ENCODE results near the gene PTS. TPM values are rescaled to one million over a fixed set of nuclear protein-coding genes. Genes with fewer than 3 reads are reported as not detected.
"Not testable (repeated sequence)": the region's sequence is repeated elsewhere in the genome, so short reads cannot be mapped to it uniquely, and the experiment has no call there.

The PTS gene
- total RNA-seq, 1 experiment from 2014 or later = 48.6 TPM

GRCh38 chr11:112196519-112197087, 29.6 kb upstream of the PTS start:
- Histone ChIP-seq H2BK5ac (ENCODE audit: insufficient read length, low read length) (no peak overlapping the region), H2BK15ac (ENCODE audit: low read depth, low read length) (no peak overlapping the region), H4K5ac (ENCODE audit: insufficient read length, low read depth, low read length) (no peak overlapping the region), H2BK120ac (ENCODE audit: low read depth, low read length, poor library complexity, severe bottlenecking) (no peak overlapping the region), H3K4me1 (ENCODE audit: insufficient read depth, low read length) (no peaks in the 10 kb centered on the region), H3K23me2 (ENCODE audit: insufficient read length, low read depth, low read length, poor library complexity, severe bottlenecking) (no peaks in the 10 kb centered on the region), H4K20me1 (ENCODE audit: control insufficient read depth, insufficient read depth, insufficient read length) (no peaks in the 10 kb centered on the region), H3K9ac (ENCODE audit: extremely low read depth, insufficient read length, low read length) (no peak overlapping the region), H3K23ac (ENCODE audit: insufficient read length, low read depth, low read length) (no peak overlapping the region), H3K27me3 (ENCODE audit: insufficient read depth, low read length) (no peaks in the 10 kb centered on the region), H2AK5ac (ENCODE audit: insufficient read length, low read length) (no peak overlapping the region), H3K9me3 (ENCODE audit: control insufficient read depth, low read depth, low read length) (no peaks in the 10 kb centered on the region), H2BK12ac (ENCODE audit: insufficient read length, low read depth, low read length) (no peak overlapping the region), H3K79me1 (ENCODE audit: insufficient read depth, low read depth, low read length, poor library complexity, severe bottlenecking) (no peaks in the 10 kb centered on the region), H3K18ac (ENCODE audit: insufficient read length, low read depth, low read length) (no peak overlapping the region), H2AFZ (ENCODE audit: low read length) (no peak overlapping the region), H2BK20ac (ENCODE audit: low read depth, low read length, poor library complexity, severe bottlenecking) (no peak overlapping the region), H3K79me2 (ENCODE audit: insufficient read depth, low read length) (no peaks in the 10 kb centered on the region), H3K27ac (ENCODE audit: insufficient read length, low read depth, low read length) (no peak overlapping the region), H3K56ac (ENCODE audit: insufficient read length, low read depth, low read length) (no peak overlapping the region), H4K8ac (replicated peaks; ENCODE audit: insufficient read length, low read depth, low read length) (no peak overlapping the region), H3K4ac (ENCODE audit: low read depth, low read length) (no peak overlapping the region), H3T11ph (ENCODE audit: low read length) (no peak overlapping the region), H4K91ac (ENCODE audit: insufficient read length, low read depth, low read length) (no peak overlapping the region), H3K4me2 (ENCODE audit: insufficient read depth, insufficient read length, low read length) (no peak overlapping the region), H3K14ac (ENCODE audit: insufficient read depth, low read length) (no peak overlapping the region)
- H3K36me3 Mint-ChIP-seq (ENCODE audit: insufficient read depth in 1 of 3, low read depth in 3 of 3) = no peaks in the 10 kb centered on the region
- TF ChIP-seq CTCF (conservative IDR thresholded peaks at IDR 0.05) = no peak
- no peak for DNase-seq
- no peak overlapping the region for H3K4me3 Mint-ChIP-seq
- H3K9me3 Mint-ChIP-seq = no peaks in the 10 kb centered on the region; a peak in 2 of 5 replicates
- no peak overlapping the region for H3K27ac Mint-ChIP-seq
- no peaks in the 10 kb centered on the region for H3K4me1 Mint-ChIP-seq
- WGBS (ENCODE audit: extremely low coverage, insufficient read length, low lambda C conversion rate) = no CpG with 5 or more reads among the region's 2 CpGs
- H3K27me3 Mint-ChIP-seq (ENCODE audit: low read depth) = peaks cover 17% of the 10 kb centered on the region

DNA sequence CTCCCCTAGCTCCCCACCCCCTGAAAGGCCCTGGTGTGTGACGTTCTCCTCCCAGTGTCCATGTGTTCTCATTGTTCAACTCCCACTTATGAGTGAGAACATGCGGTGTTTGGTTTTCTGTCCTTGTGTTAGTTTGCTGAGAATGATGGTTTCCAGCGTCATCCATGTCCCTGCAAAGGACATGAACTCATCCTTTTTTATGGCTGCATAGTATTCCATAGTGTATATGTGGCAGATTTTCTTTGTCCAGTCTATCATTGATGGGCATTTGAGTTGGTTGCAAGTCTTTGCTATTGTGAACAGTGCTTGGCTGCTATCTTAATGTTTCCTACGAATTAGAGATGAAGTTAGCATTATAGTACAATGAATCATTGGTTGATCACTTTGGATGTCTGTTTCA, 27.1 kb upstream of the PTS start:
- H3K14ac ChIP-seq (ENCODE audit: insufficient read depth, low read length); H2AFZ ChIP-seq (ENCODE audit: low read length); H3K4me1 ChIP-seq (ENCODE audit: insufficient read depth, low read length); H3T11ph ChIP-seq (ENCODE audit: low read length); H3K18ac ChIP-seq (ENCODE audit: insufficient read length, low read depth, low read length); H2AK5ac ChIP-seq (ENCODE audit: insufficient read length, low read length); DNase-seq; H4K91ac ChIP-seq (ENCODE audit: insufficient read length, low read depth, low read length); H2BK12ac ChIP-seq (ENCODE audit: insufficient read length, low read depth, low read length); H3K4me2 ChIP-seq (ENCODE audit: insufficient read depth, insufficient read length, low read length); H2BK120ac ChIP-seq (ENCODE audit: low read depth, low read length, poor library complexity, severe bottlenecking); H3K79me2 ChIP-seq (ENCODE audit: insufficient read depth, low read length); H4K20me1 ChIP-seq (ENCODE audit: control insufficient read depth, insufficient read depth, insufficient read length); H4K5ac ChIP-seq (ENCODE audit: insufficient read length, low read depth, low read length); H3K56ac ChIP-seq (ENCODE audit: insufficient read length, low read depth, low read length); H3K9ac ChIP-seq (ENCODE audit: extremely low read depth, insufficient read length, low read length); H2BK15ac ChIP-seq (ENCODE audit: low read depth, low read length); H3K79me1 ChIP-seq (ENCODE audit: insufficient read depth, low read depth, low read length, poor library complexity, severe bottlenecking); H3K4me3 Mint-ChIP-seq; H3K27ac ChIP-seq (ENCODE audit: insufficient read length, low read depth, low read length); H3K4ac ChIP-seq (ENCODE audit: low read depth, low read length); H3K27ac Mint-ChIP-seq; H4K8ac ChIP-seq (replicated peaks; ENCODE audit: insufficient read length, low read depth, low read length); H3K36me3 Mint-ChIP-seq (ENCODE audit: insufficient read depth in 1 of 3, low read depth in 3 of 3); H3K4me1 Mint-ChIP-seq; H2BK5ac ChIP-seq (ENCODE audit: insufficient read length, low read length); H3K9me3 Mint-ChIP-seq; H2BK20ac ChIP-seq (ENCODE audit: low read depth, low read length, poor library complexity, severe bottlenecking); H3K23me2 ChIP-seq (ENCODE audit: insufficient read length, low read depth, low read length, poor library complexity, severe bottlenecking); H3K27me3 ChIP-seq (ENCODE audit: insufficient read depth, low read length); H3K23ac ChIP-seq (ENCODE audit: insufficient read length, low read depth, low read length); H3K9me3 ChIP-seq (ENCODE audit: control insufficient read depth, low read depth, low read length): not testable (repeated sequence)
- no CpG with 5 or more reads among the region's 4 CpGs for WGBS (ENCODE audit: extremely low coverage, insufficient read length, low lambda C conversion rate)
- peaks cover 17% of the 10 kb centered on the region for H3K27me3 Mint-ChIP-seq (ENCODE audit: low read depth)

Measured in H9 (cell line).